ENCODE results near the gene ADAMTSL1.

ADAMTSL1 gene

DNA sequence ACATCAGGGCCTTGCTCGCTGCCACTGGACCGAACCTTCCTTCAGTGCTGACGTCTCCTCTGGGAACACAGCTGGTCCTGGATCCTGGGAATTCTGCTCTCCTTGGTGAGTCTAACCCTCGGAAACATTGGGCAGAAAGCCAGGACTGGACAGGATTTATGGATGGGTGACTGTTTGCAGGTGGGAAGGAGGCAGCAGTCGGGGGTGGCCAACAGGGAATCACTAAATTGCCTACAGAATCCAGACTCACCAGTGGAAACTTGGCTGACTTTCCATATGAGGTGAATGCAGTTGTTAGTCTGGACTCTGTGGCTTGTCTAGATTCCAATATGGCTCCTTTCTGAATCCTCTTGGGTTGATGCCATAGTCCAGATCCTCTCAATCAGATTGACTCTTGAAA lies 355.9 kb downstream of the ADAMTSL1 start:
- H3K4me1 ChIP-seq (ENCODE audit: control insufficient read depth, insufficient read depth, low read length), result peaks cover 4% of the 10 kb centered on the region

DNA sequence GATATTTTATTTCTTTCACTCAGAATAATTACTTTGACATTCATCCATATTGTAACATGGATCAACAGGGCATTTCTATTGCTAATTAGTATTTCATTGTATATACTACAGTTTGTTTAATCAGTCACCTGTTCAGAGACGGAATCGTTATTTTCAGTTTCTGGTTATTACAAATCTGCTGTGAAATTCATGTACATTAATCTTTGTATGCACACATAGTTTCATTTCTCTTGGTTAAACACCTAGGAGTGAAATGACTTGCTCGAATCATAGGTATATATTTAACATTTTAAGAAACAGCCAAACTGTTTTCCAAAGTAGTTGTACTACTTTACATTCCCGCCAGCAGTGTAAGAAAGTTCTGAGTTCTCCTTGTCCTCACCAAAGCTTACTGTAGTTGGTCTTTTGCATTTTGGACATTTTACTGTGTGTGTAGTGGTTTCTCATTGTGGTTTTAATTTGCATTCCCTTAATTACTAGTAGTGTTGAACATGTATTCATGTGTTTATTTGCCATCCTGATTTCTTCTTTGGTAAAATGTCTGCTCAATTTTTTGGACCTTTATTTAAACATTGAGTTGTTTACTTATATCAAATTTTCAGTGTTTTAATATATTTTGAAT lies 360.9 kb downstream of the ADAMTSL1 start:
- no peaks in the 10 kb centered on the region for H3K9me3 ChIP-seq (ENCODE audit: control insufficient read depth, low read length)
- H3K36me3 ChIP-seq (ENCODE audit: control insufficient read depth, insufficient read depth, low read length), result no peaks in the 10 kb centered on the region
- no peaks in the 10 kb centered on the region for H3K4me1 ChIP-seq (ENCODE audit: control insufficient read depth, insufficient read depth, low read length)
- H3K9ac ChIP-seq (ENCODE audit: low read length), result no peak overlapping the region
- H3K27me3 ChIP-seq (ENCODE audit: control insufficient read depth, insufficient read depth, low read length), result no peaks in the 10 kb centered on the region
- H3K4me3 ChIP-seq (ENCODE audit: low read length), result no peak overlapping the region

More for the DNA sequence above, 355.9 kb downstream of the ADAMTSL1 start:
- H3K9ac ChIP-seq (ENCODE audit: low read length), result no peak overlapping the region
- H3K9me3 ChIP-seq (ENCODE audit: control insufficient read depth, low read length), result no peaks in the 10 kb centered on the region
- H3K36me3 ChIP-seq (ENCODE audit: control insufficient read depth, insufficient read depth, low read length), result no peaks in the 10 kb centered on the region
- no peak overlapping the region for H3K4me3 ChIP-seq (ENCODE audit: low read length)
- H3K27me3 ChIP-seq (ENCODE audit: control insufficient read depth, insufficient read depth, low read length), result no peaks in the 10 kb centered on the region

DNA sequence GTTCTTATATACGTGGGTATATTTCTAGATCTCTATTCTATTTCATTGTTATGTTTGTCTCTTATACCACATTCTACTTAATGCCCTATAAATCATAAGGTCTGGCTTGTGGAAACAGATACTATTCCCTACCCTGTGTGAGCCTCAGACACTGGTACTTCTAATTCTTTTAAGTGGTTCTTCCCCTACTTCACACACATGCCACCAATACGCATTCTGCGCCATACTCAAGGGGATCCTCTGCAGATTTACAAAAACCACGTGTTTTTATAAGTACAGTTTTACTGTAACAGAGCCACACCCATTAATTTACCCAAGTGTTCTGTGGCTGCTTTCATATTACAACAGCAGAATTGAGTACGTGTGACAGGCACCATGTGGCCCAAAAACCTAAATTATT lies 363.4 kb downstream of the ADAMTSL1 start:
- Histone ChIP-seq H3K36me3 (ENCODE audit: control insufficient read depth, insufficient read depth, low read length) (no peaks in the 10 kb centered on the region), H3K9ac (ENCODE audit: low read length) (no peak overlapping the region), H3K4me1 (ENCODE audit: control insufficient read depth, insufficient read depth, low read length) (no peaks in the 10 kb centered on the region), H3K4me3 (ENCODE audit: low read length) (no peak overlapping the region), H3K27me3 (ENCODE audit: control insufficient read depth, insufficient read depth, low read length) (no peaks in the 10 kb centered on the region), H3K9me3 (ENCODE audit: control insufficient read depth, low read length) (no peaks in the 10 kb centered on the region)

DNA sequence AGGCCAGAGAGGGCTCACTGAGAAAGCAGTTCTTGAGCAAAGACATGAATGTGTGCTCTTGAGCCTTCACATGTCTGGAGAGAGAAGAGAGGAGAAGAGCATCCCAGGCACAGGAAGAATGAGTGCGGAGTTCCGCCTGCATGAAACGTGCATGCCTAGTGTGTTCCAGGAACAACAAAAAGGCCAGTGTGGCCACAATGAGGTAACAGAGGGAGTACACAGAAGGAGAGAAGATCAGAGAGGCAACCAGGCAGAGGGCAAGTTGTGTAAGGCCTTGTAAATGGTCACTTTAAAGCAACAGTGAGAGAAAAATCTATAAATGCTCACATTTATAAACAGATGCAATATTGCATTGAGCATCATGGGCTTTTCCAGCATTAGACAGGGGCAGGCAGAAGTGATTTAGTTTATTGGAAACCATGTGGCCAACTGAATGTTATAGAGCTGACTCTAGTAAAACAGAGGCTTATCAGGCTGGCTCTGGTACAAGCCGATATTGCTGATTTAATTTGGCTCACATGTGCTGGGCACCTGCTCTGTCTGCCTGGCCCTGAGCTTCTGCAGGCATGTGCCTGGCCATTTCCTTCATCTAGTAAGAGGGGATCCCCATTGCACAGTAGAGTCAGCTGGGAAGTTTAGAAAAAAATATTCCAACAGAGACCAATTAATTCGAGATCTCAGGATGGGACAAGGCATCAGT lies 373.8 kb downstream of the ADAMTSL1 start:
- no peak overlapping the region for H3K4me3 ChIP-seq (ENCODE audit: low read length)
- peaks cover 12% of the 10 kb centered on the region for H3K4me1 ChIP-seq (ENCODE audit: control insufficient read depth, insufficient read depth, low read length)
- H3K9me3 ChIP-seq (ENCODE audit: control insufficient read depth, low read length), result no peaks in the 10 kb centered on the region
- no peaks in the 10 kb centered on the region for H3K36me3 ChIP-seq (ENCODE audit: control insufficient read depth, insufficient read depth, low read length)
- H3K9ac ChIP-seq (ENCODE audit: low read length), result no peak overlapping the region
- H3K27me3 ChIP-seq (ENCODE audit: control insufficient read depth, insufficient read depth, low read length), result no peaks in the 10 kb centered on the region

DNA sequence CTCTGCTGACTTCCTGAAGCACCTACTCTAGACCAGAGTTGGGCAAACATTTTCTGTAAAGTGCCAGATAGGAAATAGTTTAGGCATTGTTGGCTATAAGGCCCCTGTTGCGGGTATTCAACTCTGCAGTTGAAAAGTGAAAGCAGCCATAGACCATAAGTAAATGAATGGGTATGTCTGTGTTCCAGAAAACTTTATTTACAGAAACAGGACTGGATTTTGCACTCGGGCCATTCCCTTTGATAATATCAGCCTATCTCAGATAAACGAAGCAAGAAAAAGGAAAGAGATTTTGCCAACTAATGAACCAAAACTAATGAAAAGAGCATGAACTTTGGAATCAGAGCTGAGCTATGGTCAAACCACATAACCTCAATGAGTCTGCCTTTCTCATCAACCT lies 374.7 kb downstream of the ADAMTSL1 start:
- Histone ChIP-seq H3K4me3 (ENCODE audit: low read length) (no peak overlapping the region), H3K9ac (ENCODE audit: low read length) (no peak overlapping the region), H3K4me1 (ENCODE audit: control insufficient read depth, insufficient read depth, low read length) (peaks cover 12% of the 10 kb centered on the region), H3K9me3 (ENCODE audit: control insufficient read depth, low read length) (no peaks in the 10 kb centered on the region), H3K27me3 (ENCODE audit: control insufficient read depth, insufficient read depth, low read length) (no peaks in the 10 kb centered on the region), H3K36me3 (ENCODE audit: control insufficient read depth, insufficient read depth, low read length) (no peaks in the 10 kb centered on the region)

DNA sequence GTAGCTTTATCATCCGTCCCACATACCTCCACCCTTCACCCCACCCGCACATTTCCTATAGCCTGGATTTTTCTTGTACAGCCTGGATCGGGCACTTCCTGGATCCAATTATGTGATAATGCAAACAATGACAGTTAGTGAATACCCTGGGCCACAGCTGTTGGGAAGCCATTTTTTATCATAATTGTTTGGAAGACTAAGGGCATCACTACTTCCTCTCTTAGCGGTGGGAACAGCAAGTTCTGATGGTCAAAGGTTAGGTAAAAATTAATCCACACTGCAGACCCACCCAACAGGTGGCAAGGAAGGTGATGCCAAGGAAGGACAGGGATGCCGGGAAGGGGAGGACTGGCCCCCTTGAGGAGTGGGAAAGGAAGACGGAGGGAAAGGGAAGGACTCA lies 375.3 kb downstream of the ADAMTSL1 start:
- H3K4me1 ChIP-seq (ENCODE audit: control insufficient read depth, insufficient read depth, low read length), result peaks cover 12% of the 10 kb centered on the region

DNA sequence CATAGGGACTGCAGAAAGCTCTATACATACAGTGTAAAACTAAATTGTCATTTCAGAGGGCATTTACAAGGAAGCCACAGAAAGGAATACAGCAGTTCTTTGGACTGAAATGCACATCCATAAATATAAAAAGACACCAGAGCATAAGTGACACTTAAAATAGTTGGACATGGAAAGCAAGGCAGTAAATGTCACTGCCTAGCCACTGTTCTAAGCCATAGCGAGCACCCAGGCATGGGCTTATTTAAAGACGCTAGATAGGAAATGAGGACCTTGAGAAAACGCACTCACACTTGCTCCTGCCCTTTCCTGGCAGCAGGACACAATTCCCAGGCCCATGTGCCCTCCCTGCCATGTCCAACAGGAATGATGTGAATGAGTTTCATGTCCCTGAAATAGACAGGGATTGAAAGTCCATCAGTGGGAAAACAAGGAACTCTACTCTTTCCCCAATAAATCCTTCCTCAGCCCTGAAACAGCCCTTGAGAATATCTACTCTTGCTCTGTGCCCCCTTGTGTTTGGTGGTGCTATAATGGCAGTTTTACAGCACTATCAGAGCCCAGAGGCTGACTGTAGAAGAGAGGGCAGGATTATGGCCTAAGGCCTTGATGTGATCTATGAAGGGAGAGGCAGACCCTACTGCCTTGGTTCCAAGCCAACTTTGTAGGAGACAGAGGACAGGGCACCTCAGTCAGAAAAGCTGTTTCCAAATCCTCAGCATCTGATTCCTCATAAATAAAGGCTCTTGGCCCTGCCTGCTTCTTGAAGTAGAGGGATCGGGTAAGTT lies 376.1 kb downstream of the ADAMTSL1 start:
- Histone ChIP-seq H3K36me3 (ENCODE audit: control insufficient read depth, insufficient read depth, low read length) (no peaks in the 10 kb centered on the region), H3K4me1 (ENCODE audit: control insufficient read depth, insufficient read depth, low read length) (peaks cover 12% of the 10 kb centered on the region), H3K9me3 (ENCODE audit: control insufficient read depth, low read length) (no peaks in the 10 kb centered on the region), H3K27me3 (ENCODE audit: control insufficient read depth, insufficient read depth, low read length) (no peaks in the 10 kb centered on the region), H3K9ac (ENCODE audit: low read length) (no peak overlapping the region), H3K4me3 (ENCODE audit: low read length) (no peak overlapping the region)

More for the DNA sequence above, 375.3 kb downstream of the ADAMTSL1 start:
- H3K4me3 ChIP-seq (ENCODE audit: low read length), result no peak overlapping the region
- H3K36me3 ChIP-seq (ENCODE audit: control insufficient read depth, insufficient read depth, low read length), result no peaks in the 10 kb centered on the region
- no peaks in the 10 kb centered on the region for H3K27me3 ChIP-seq (ENCODE audit: control insufficient read depth, insufficient read depth, low read length)
- no peaks in the 10 kb centered on the region for H3K9me3 ChIP-seq (ENCODE audit: control insufficient read depth, low read length)
- no peak overlapping the region for H3K9ac ChIP-seq (ENCODE audit: low read length)

DNA sequence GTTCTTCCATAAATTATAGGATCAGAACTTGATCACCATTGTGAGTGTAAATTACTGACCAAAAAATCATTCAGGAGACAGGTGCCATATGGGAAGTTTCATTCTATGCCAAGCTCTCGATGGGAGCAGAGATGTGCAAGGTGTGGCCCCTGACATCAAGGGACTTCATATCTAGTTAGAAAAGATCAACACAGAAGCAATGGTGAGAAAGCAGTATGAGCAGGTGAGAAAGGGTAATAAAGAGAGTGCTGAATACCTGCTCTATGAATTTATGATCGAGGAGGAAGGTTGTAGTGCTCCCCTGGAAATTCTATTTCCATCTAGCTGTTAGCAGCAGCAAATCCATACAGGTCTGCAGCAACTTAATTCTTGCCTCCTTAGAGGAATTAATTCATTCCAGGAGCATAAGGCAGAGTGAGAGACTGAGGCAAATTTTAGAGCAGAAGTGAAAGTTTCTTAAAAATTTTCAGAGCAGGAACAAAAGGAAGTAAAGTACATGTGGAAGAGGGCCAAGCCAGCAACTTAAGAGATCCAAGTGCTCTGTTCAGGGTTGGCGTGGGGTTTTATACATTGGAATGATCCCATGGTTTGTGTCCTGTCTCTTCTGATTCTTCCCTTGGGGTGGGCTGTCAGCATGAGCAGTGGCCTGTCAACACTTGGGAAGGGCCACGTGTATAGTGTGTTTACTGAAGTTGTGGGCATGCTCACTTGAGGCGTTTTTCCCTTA lies 377.3 kb downstream of the ADAMTSL1 start:
- Histone ChIP-seq H3K4me1 (ENCODE audit: control insufficient read depth, insufficient read depth, low read length) (peaks cover 12% of the 10 kb centered on the region), H3K4me3 (ENCODE audit: low read length) (no peak overlapping the region), H3K27me3 (ENCODE audit: control insufficient read depth, insufficient read depth, low read length) (no peaks in the 10 kb centered on the region), H3K36me3 (ENCODE audit: control insufficient read depth, insufficient read depth, low read length) (no peaks in the 10 kb centered on the region), H3K9me3 (ENCODE audit: control insufficient read depth, low read length) (no peaks in the 10 kb centered on the region), H3K9ac (ENCODE audit: low read length) (no peak overlapping the region)

DNA sequence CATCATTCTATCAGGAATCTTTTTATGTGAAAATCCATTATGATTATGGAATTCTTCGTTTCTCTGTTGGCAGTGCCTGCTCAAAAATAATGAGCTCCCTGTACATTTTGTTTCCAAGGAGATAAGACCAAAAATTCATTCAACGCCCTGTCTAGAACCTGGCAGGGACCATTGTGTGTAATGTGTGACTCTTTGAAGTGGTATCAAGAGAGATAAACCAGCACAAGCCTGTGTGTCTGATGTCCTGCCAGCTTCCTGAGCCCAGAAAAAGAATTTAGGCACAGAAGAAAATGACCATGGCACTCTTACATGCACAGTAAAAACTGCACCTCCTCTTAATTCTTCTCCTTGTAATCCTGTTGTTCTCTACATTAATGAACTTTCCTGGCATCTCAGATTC lies 381.7 kb downstream of the ADAMTSL1 start:
- no peaks in the 10 kb centered on the region for H3K9me3 ChIP-seq (ENCODE audit: control insufficient read depth, low read length)
- no peaks in the 10 kb centered on the region for H3K27me3 ChIP-seq (ENCODE audit: control insufficient read depth, insufficient read depth, low read length)
- H3K4me1 ChIP-seq (ENCODE audit: control insufficient read depth, insufficient read depth, low read length), result no peaks in the 10 kb centered on the region
- no peak overlapping the region for H3K9ac ChIP-seq (ENCODE audit: low read length)
- no peaks in the 10 kb centered on the region for H3K36me3 ChIP-seq (ENCODE audit: control insufficient read depth, insufficient read depth, low read length)
- H3K4me3 ChIP-seq (ENCODE audit: low read length), result no peak overlapping the region

DNA sequence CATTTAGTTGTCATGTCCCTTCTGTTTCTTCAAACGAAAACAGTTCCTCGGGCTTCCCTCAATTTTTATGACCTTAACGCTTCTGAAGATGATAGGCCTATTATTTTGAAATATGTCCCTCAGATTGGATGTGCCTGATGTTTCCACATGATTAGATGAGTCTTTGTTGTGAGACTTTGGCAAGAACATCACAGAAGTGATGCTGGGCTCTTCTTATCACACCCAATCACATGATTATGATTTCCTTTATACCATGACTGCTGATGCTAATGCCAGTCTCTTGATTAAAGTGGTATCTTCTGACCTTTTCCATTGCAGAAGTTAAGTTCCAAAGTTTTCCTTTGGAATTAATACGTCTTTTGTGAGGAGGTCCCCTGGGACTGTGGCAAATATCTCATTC lies 383.4 kb downstream of the ADAMTSL1 start:
- Histone ChIP-seq H3K36me3 (ENCODE audit: control insufficient read depth, insufficient read depth, low read length) (no peaks in the 10 kb centered on the region), H3K4me1 (ENCODE audit: control insufficient read depth, insufficient read depth, low read length) (no peaks in the 10 kb centered on the region), H3K9me3 (ENCODE audit: control insufficient read depth, low read length) (no peaks in the 10 kb centered on the region), H3K4me3 (ENCODE audit: low read length) (no peak overlapping the region), H3K9ac (ENCODE audit: low read length) (no peak overlapping the region), H3K27me3 (ENCODE audit: control insufficient read depth, insufficient read depth, low read length) (no peaks in the 10 kb centered on the region)

DNA sequence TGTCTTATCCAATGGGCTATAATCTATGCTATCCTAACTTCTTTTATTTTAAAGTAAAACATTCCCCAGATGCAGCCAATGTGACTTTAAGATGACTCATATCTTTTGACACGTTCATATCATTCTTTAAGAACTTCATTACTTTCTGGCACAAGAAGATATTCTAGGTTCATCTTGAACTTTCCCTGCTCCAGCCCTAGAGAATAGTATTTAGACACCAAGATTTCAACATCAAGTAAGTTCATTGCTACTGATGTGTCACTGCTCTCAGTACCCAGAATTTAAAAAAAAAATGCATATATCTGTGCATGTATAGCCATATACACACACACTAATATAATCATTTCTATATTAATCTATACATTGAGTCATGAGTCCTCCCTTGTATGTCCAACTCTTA lies 383.8 kb downstream of the ADAMTSL1 start:
- no peak overlapping the region for H3K9ac ChIP-seq (ENCODE audit: low read length)

More for the DNA sequence above, 383.8 kb downstream of the ADAMTSL1 start:
- H3K36me3 ChIP-seq (ENCODE audit: control insufficient read depth, insufficient read depth, low read length), result no peaks in the 10 kb centered on the region
- H3K4me1 ChIP-seq (ENCODE audit: control insufficient read depth, insufficient read depth, low read length), result no peaks in the 10 kb centered on the region
- no peaks in the 10 kb centered on the region for H3K9me3 ChIP-seq (ENCODE audit: control insufficient read depth, low read length)
- no peak overlapping the region for H3K4me3 ChIP-seq (ENCODE audit: low read length)
- H3K27me3 ChIP-seq (ENCODE audit: control insufficient read depth, insufficient read depth, low read length), result no peaks in the 10 kb centered on the region

Measured in mucosa of stomach (tissue), 1 donor.